Naive thymus-derived CD4-positive, alpha-beta T cell (primary cell): ENCODE measurements around the gene GPR55. TPM values are rescaled to one million over a fixed set of nuclear protein-coding genes. Genes with fewer than 3 reads are reported as not detected.
A peak's percentile ranks its signal among the peaks of the same experiment; 100 is the strongest.

Source experiments
- ATAC-seq: fragments of 150-1000 bp; cut with Tn5 transposase; 2 replicates; pipeline ENCODE4 v1.10.0; 2021; ENCODE audit warnings: mild to moderate bottlenecking, moderate library complexity
- CTCF ChIA-PET: fragments of 350-600 bp; sonication (Branson Sonifier 250); formaldehyde crosslinking; loops from one replicate; lab custom pipeline; 2021; ENCODE audit warnings: antibody characterized with exemption; lab: Charles Lee
- POLR2A ChIA-PET: fragments of 350-600 bp; sonication (Branson Sonifier 250); formaldehyde crosslinking; loops from one replicate; lab custom pipeline; 2021; ENCODE audit warnings: antibody characterized with exemption, inconsistent platforms; lab: Charles Lee
- DNase-seq, 9 donors: peaks; one replicate each; pipeline versions ENCODE4 v3.0.0 to v3.0.0-alpha.2; 2020 to 2022; ENCODE audit warnings: mixed read lengths in 1 of 9
- H3K27ac ChIP-seq: one replicate; pipeline ENCODE4 v1.7.0; 2013; ENCODE audit warnings: mild to moderate bottlenecking, low read depth, low read length, moderate library complexity
- H3K27me3 ChIP-seq, 2 donors: one replicate each; pipeline ENCODE4 v1.7.0; 2013; ENCODE audit warnings: low read length in 2 of 2, mild to moderate bottlenecking in 2 of 2, moderate library complexity in 2 of 2; ENCODE audit not compliant: control insufficient read depth in 2 of 2, insufficient read depth in 2 of 2
- H3K36me3 ChIP-seq, 3 experiments: 1 replicate in 2 of 3; 2 replicates in 1 of 3; pipeline ENCODE4 v1.7.0; 2013; ENCODE audit warnings: low read length in 3 of 3, mild to moderate bottlenecking in 3 of 3, moderate library complexity in 1 of 3; ENCODE audit not compliant: insufficient read depth in 3 of 3, control insufficient read depth in 2 of 3
- H3K4me1 ChIP-seq, 2 donors: one replicate each; pipeline ENCODE4 v1.7.0; 2013; ENCODE audit warnings: low read length in 2 of 2, mild to moderate bottlenecking in 2 of 2, moderate library complexity in 1 of 2; ENCODE audit not compliant: control insufficient read depth in 2 of 2, insufficient read depth in 2 of 2
- H3K4me3 ChIP-seq: 2 replicates; pipeline ENCODE4 v1.7.0; 2013; ENCODE audit warnings: mild to moderate bottlenecking, low read length
- H3K9me3 ChIP-seq, 3 experiments: 1 replicate in 2 of 3; 2 replicates in 1 of 3; pipeline ENCODE4 v1.7.0; 2013; ENCODE audit warnings: low read length in 3 of 3; ENCODE audit not compliant: control insufficient read depth in 2 of 3
- H3K27ac Mint-ChIP-seq, 9 donors: one replicate each; pipeline ENCODE4 v1.8.0; 2020 to 2022; ENCODE audit warnings: mixed read lengths in 9 of 9, mild to moderate bottlenecking in 8 of 9, moderate library complexity in 5 of 9, inconsistent platforms in 2 of 9
- H3K27me3 Mint-ChIP-seq, 5 donors: one replicate each; pipeline ENCODE4 v1.8.0; 2021 to 2022; ENCODE audit warnings: mixed read lengths in 5 of 5, mild to moderate bottlenecking in 1 of 5
- H3K36me3 Mint-ChIP-seq, 5 donors: one replicate each; pipeline ENCODE4 v1.8.0; 2020 to 2022; ENCODE audit warnings: mixed read lengths in 5 of 5, mild to moderate bottlenecking in 3 of 5, inconsistent platforms in 1 of 5
- H3K4me1 Mint-ChIP-seq, 7 donors: one replicate each; pipeline ENCODE4 v1.8.0; 2020 to 2022; ENCODE audit warnings: mixed read lengths in 7 of 7, mild to moderate bottlenecking in 3 of 7, inconsistent platforms in 1 of 7
- H3K4me3 Mint-ChIP-seq, 10 donors: one replicate each; pipeline ENCODE4 v1.8.0; 2020 to 2022; ENCODE audit warnings: mild to moderate bottlenecking in 10 of 10, mixed read lengths in 10 of 10, moderate library complexity in 6 of 10, inconsistent platforms in 2 of 10
- H3K9me3 Mint-ChIP-seq, 11 donors: one replicate each; pipeline ENCODE4 v1.8.0; 2020 to 2022; ENCODE audit warnings: mixed read lengths in 11 of 11, mild to moderate bottlenecking in 4 of 11, inconsistent platforms in 1 of 11, moderate library complexity in 1 of 11
- intact Hi-C, 2 donors: fragments of 100-400 bp; cut with micrococcal nuclease; formaldehyde crosslinking; loops; one replicate each; pipeline ENCODE4 v1.15.1; 2023
- polyA plus RNA-seq, 2 donors: library from polyadenylated mRNA; unstranded; fragments of 300-500 nt; fragmentation: Illumina TruSeq; gene quantifications; one replicate each; pipeline ENCODE4 v1.2.3, GENCODE V29; 2021
- total RNA-seq, 6 experiments: library from RNA in 5 of 6; stranded (reverse) in 5 of 6; gene quantifications; 1 replicate in 5 of 6; 2 replicates in 1 of 6; pipeline ENCODE4 v1.2.3 and lab custom pipeline; 2021 to 2026

Gene GPR55
- total and polyA plus RNA-seq, 7 experiments from 2014 or later, result 1.3 to 8.8 (median 1.6) TPM

DNA sequence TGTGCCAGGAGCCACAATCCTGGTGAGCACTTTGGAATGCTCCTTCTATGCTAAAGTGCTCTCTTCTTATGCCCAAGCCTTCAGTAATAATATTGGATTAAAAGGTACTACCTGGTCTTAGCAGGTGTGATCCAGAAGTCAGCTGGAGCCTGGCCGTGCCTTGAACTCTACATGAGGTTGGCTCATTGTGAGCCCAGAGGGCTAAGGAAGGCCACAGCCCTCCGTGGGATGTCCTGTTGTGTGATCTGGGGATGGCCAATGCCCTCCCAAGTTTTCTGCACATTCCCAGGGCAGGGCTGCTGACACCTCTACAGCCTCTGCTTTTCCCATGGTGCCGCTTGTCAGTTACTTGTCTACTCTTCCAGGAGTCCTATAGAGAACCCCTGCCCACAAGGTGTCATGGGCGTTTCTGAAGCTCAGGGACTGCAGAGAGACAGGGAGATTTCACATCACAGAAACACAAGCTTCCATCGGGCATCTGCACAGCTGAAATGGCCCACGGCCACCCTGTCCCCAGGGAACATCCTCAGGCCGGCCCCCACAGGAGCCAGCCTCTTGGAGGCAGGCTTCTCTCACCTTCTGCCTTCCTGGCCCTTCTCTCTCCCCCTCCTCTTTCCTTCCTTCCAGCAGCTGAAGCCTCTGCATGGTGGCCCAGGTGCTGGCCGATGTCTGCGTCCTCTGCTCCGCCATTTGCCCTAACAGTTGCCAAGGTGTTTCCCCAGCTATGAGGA lies 27.3 kb upstream of the GPR55 start:
- Histone ChIP-seq H3K4me1 (peaks cover 0 to 6% of the 10 kb centered on the region in 2 donors), H3K27me3 (peaks cover 0 to 6% of the 10 kb centered on the region in 2 donors), H3K4me3 (no peak overlapping the region), H3K36me3 (no peaks in the 10 kb centered on the region), H3K9me3 (no peaks in the 10 kb centered on the region), H3K27ac (no peak overlapping the region)
- no peak for DNase-seq
- POLR2A ChIA-PET, result no interaction called here
- peaks cover 0 to 4% (median 0%) of the 10 kb centered on the region in 5 donors for H3K36me3 Mint-ChIP-seq
- peaks cover 0 to 3% (median 0%) of the 10 kb centered on the region in 11 donors for H3K9me3 Mint-ChIP-seq
- peaks cover 5 to 10% (median 8%) of the 10 kb centered on the region in 7 donors for H3K4me1 Mint-ChIP-seq
- no peak overlapping the region for H3K4me3 Mint-ChIP-seq
- ATAC-seq, result no peak
- peaks cover 23 to 41% (median 28%) of the 10 kb centered on the region in 5 donors for H3K27me3 Mint-ChIP-seq
- CTCF ChIA-PET, result no interaction called here
- intact Hi-C loops, result no loop called here
- H3K27ac Mint-ChIP-seq, result peak overlapping the region in 1 of 9 donors; percentile 41

DNA sequence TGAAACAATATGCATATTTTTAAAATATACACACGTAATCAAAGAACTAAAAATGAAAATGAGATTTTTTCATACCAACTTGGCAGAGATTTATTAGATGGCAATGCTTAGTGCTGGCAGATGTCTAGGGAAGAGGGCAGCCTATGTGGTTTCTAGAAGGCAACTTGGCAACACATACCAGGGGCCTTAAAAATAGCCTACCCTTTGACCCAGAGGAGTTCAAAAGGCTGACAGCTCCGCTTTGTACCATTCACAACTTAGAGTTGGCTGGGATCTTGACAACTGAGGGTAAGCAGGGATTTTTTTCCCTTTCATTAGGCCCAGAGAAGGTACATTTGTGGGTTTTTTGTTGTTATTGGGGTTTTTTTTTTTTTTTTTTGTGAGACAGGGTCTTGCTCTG lies 26.4 kb upstream of the GPR55 start:
- CTCF ChIA-PET, result no interaction called here
- peaks cover 0 to 2% of the 10 kb centered on the region in 2 donors for H3K27me3 ChIP-seq
- H3K9me3 ChIP-seq, result no peaks in the 10 kb centered on the region
- Mint-ChIP-seq H3K4me1 (peaks cover 0 to 3% (median 0%) of the 10 kb centered on the region in 7 donors), H3K4me3 (no peak overlapping the region), H3K9me3 (peaks cover 0 to 3% (median 0%) of the 10 kb centered on the region in 11 donors), H3K27me3 (peaks cover 13 to 32% (median 18%) of the 10 kb centered on the region in 5 donors), H3K36me3 (peaks cover 0 to 4% (median 0%) of the 10 kb centered on the region in 5 donors), H3K27ac (no peak overlapping the region)
- no peaks in the 10 kb centered on the region for H3K36me3 ChIP-seq
- no peak for DNase-seq
- no peak overlapping the region for H3K4me3 ChIP-seq
- no peak for ATAC-seq
- POLR2A ChIA-PET, result no interaction called here
- H3K4me1 ChIP-seq, result no peaks in the 10 kb centered on the region
- intact Hi-C loops, result no loop called here
- H3K27ac ChIP-seq, result no peak overlapping the region

DNA sequence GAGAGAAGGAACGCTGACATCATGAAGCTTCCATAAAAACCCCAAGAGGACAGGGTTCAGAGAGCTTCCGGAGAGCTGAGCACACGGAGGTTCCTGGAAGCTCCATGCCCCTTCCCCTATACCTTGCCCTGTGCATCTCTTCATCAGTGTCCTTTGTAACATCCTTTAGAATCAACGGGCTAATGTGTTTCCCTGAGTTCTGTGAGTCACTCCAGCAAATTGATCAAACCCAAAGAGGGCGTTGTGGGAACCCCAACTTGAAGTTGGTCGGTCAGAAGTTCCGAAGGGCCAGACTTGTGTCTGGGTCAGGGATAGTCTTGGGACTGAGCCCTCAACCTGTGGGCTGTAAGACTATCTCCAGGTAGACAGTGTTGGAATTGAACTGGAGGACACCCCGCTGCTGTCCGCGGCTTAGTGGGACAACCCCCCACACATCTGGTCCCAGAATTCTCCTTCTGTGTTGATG lies 25.9 kb upstream of the GPR55 start:
- Mint-ChIP-seq H3K36me3 (peaks cover 0 to 4% (median 0%) of the 10 kb centered on the region in 5 donors), H3K4me1 (peaks cover 0 to 3% (median 0%) of the 10 kb centered on the region in 7 donors), H3K27me3 (peaks cover 13 to 31% (median 17%) of the 10 kb centered on the region in 5 donors), H3K27ac (peak overlapping the region in 1 of 9 donors; percentile 28), H3K9me3 (peaks cover 0 to 3% (median 0%) of the 10 kb centered on the region in 11 donors), H3K4me3 (no peak overlapping the region)
- Histone ChIP-seq H3K4me1 (no peaks in the 10 kb centered on the region), H3K27me3 (peaks cover 0 to 2% of the 10 kb centered on the region in 2 donors), H3K27ac (no peak overlapping the region), H3K4me3 (no peak overlapping the region), H3K9me3 (no peaks in the 10 kb centered on the region), H3K36me3 (no peaks in the 10 kb centered on the region)
- DNase-seq (no peak), ATAC-seq (no peak)
- POLR2A ChIA-PET, result no interaction called here
- intact Hi-C loops, result no loop called here
- CTCF ChIA-PET, result no interaction called here

- H3K4me3 Mint-ChIP-seq, result no peak overlapping the region
- H3K27ac ChIP-seq, result no peak overlapping the region
Measured at GRCh38 chr2:230949966-230950873, 25.2 kb upstream of the GPR55 start.

GRCh38 chr2:230947908-230948365 lies 22.9 kb upstream of the GPR55 start:
- ATAC-seq, result peak; percentile 32
- Histone ChIP-seq H3K36me3 (no peaks in the 10 kb centered on the region), H3K27ac (no peak overlapping the region), H3K9me3 (no peaks in the 10 kb centered on the region), H3K27me3 (no peaks in the 10 kb centered on the region), H3K4me3 (no peak overlapping the region), H3K4me1 (no peaks in the 10 kb centered on the region)
- Mint-ChIP-seq H3K27ac (no peak overlapping the region), H3K27me3 (peaks cover under 1 to 20% (median 4%) of the 10 kb centered on the region in 5 donors), H3K36me3 (no peaks in the 10 kb centered on the region), H3K9me3 (no peaks in the 10 kb centered on the region), H3K4me1 (peaks cover 7 to 11% (median 8%) of the 10 kb centered on the region in 7 donors), H3K4me3 (no peak overlapping the region)
- intact Hi-C loops, result no loop called here
- POLR2A ChIA-PET, result interaction anchor here (0.6 kb wide), 1 partner anchor 12 kb away, joined by 3 read pairs; no protein-coding TSS in a partner anchor
- CTCF ChIA-PET, result no interaction called here
- no peak for DNase-seq

More at GRCh38 chr2:230949966-230950873, 25.2 kb upstream of the GPR55 start:
- Mint-ChIP-seq H3K9me3 (peaks cover 0 to 3% (median 0%) of the 10 kb centered on the region in 11 donors), H3K4me1 (peaks cover 0 to 3% (median 0%) of the 10 kb centered on the region in 7 donors), H3K36me3 (peaks cover 0 to 4% (median 0%) of the 10 kb centered on the region in 5 donors), H3K27me3 (peaks cover 8 to 25% (median 14%) of the 10 kb centered on the region in 5 donors), H3K27ac (peak overlapping the region in 1 of 9 donors; percentile 28)
- no peaks in the 10 kb centered on the region for H3K9me3 ChIP-seq
- H3K27me3 ChIP-seq, result peaks cover 0 to 2% of the 10 kb centered on the region in 2 donors
- ChIA-PET CTCF (interaction anchor here (0.6 kb wide), 1 partner anchor 12 kb away, joined by 3 read pairs; no protein-coding TSS in a partner anchor), POLR2A (interaction anchor here (0.7 kb wide), 1 partner anchor 236 kb away, joined by 4 read pairs; no protein-coding TSS in a partner anchor)
- DNase-seq (no peak), ATAC-seq (no peak)
- intact Hi-C loops, result no loop called here
- H3K4me3 ChIP-seq, result no peak overlapping the region
- H3K4me1 ChIP-seq, result no peaks in the 10 kb centered on the region
- H3K36me3 ChIP-seq, result no peaks in the 10 kb centered on the region

DNA sequence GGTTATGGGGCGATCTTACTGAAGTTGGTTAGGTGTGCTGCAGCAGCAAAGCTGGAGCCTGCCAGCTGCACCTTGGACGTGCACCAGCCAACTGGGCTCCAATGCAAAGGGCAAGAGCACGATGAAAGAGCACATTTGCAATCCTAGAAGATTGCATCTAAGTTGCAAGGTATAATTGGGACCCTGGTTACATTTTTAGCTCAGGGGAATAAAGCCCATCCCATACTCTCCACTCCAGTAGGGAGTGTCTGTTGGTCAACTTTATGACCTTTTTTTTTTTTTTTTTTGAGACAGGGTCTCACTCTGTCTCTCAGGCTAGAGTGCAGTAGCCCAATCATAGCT lies 22.2 kb upstream of the GPR55 start:
- CTCF ChIA-PET, result no interaction called here
- no peak overlapping the region for H3K27ac Mint-ChIP-seq
- no peak for ATAC-seq

More for the DNA sequence above, 22.2 kb upstream of the GPR55 start:
- Histone ChIP-seq H3K27ac (no peak overlapping the region), H3K9me3 (no peaks in the 10 kb centered on the region), H3K27me3 (no peaks in the 10 kb centered on the region), H3K4me1 (no peaks in the 10 kb centered on the region), H3K4me3 (no peak overlapping the region), H3K36me3 (no peaks in the 10 kb centered on the region)
- no peaks in the 10 kb centered on the region for H3K9me3 Mint-ChIP-seq
- peaks cover 0 to 21% (median 4%) of the 10 kb centered on the region in 5 donors for H3K27me3 Mint-ChIP-seq
- intact Hi-C loops, result no loop called here
- H3K4me3 Mint-ChIP-seq, result no peak overlapping the region
- H3K4me1 Mint-ChIP-seq, result peaks cover 7 to 14% (median 9%) of the 10 kb centered on the region in 7 donors
- H3K36me3 Mint-ChIP-seq, result no peaks in the 10 kb centered on the region
- POLR2A ChIA-PET, result interaction anchor here (0.6 kb wide), 1 partner anchor 12 kb away, joined by 3 read pairs; no protein-coding TSS in a partner anchor
- no peak for DNase-seq
